HepG2 (cell line): Measurements from ENCODE around the gene HSPA5. TPM values are rescaled to one million over a fixed set of nuclear protein-coding genes. Genes with fewer than 3 reads are reported as not detected.

ENCODE experiments used
- ARID2 ChIP-seq: sonication (generic); formaldehyde crosslinking; IDR thresholded peaks from 2 replicates; pipeline ENCODE4 v1.8.1; 2022; ENCODE audit warnings: mild to moderate bottlenecking, missing genetic modification reagents, borderline replicate concordance
- ARNT2 ChIP-seq: sonication (generic); formaldehyde crosslinking; IDR thresholded peaks from 2 replicates; pipeline ENCODE4 v1.8.0; 2022; ENCODE audit warnings: mild to moderate bottlenecking, low read depth, missing genetic modification reagents, moderate library complexity
- HBP1 ChIP-seq: IDR thresholded peaks from 2 replicates; pipeline ENCODE4 v1.6.1; 2016; ENCODE audit warnings: low read depth, control low read depth
- KDM5A ChIP-seq: fragments of 200-600 bp; sonication (generic); IDR thresholded peaks from 2 replicates; pipeline ENCODE4 v1.7.0; 2018; ENCODE audit warnings: antibody characterized with exemption, mild to moderate bottlenecking, low read length, borderline replicate concordance
- MTF2 ChIP-seq: sonication (generic); formaldehyde crosslinking; IDR thresholded peaks from 2 replicates; pipeline ENCODE4 v1.5.0; 2020; ENCODE audit warnings: missing genetic modification reagents, borderline replicate concordance
- NCOA2 ChIP-seq: sonication (generic); formaldehyde crosslinking; IDR thresholded peaks from 2 replicates; pipeline ENCODE4 v1.8.0; 2022; ENCODE audit warnings: inconsistent platforms
- THAP9 ChIP-seq: sonication (generic); formaldehyde crosslinking; IDR thresholded peaks from 2 replicates; pipeline ENCODE4; 2020; ENCODE audit warnings: missing genetic modification reagents, mild to moderate bottlenecking, borderline replicate concordance
- ZFP36L2 ChIP-seq: sonication (generic); formaldehyde crosslinking; IDR thresholded peaks from 2 replicates; pipeline ENCODE4 v1.4.0; 2020; ENCODE audit warnings: missing genetic modification reagents
- ZNF180 ChIP-seq: sonication (generic); formaldehyde crosslinking; IDR thresholded peaks from 2 replicates; pipeline ENCODE4 v1.4.0; 2020; ENCODE audit warnings: low read depth, missing genetic modification reagents, borderline replicate concordance
- ZNF280B ChIP-seq: sonication (generic); formaldehyde crosslinking; IDR thresholded peaks from 2 replicates; pipeline ENCODE4 v1.5.0; 2020; ENCODE audit warnings: missing genetic modification reagents, mild to moderate bottlenecking, borderline replicate concordance
- ZNF609 ChIP-seq: sonication (generic); formaldehyde crosslinking; IDR thresholded peaks from 2 replicates; pipeline ENCODE4 v1.4.0; 2020; ENCODE audit warnings: mild to moderate bottlenecking, missing genetic modification reagents, borderline replicate concordance
- polyA plus RNA-seq, 8 experiments: library from polyadenylated mRNA; depleted of rRNA in 3 of 8; stranded (reverse) in 7 of 8; unstranded in 1 of 8; fragments of >200 nt; fragmentation: Illumina TruSeq in 4 of 8; extraction: Trizol in 4 of 8; gene quantifications; 2 replicates each; pipeline versions ENCODE4 v1.2.1 to v1.2.3, GENCODE V29; 2011 to 2016; ENCODE audit warnings: low read depth in 4 of 8, missing spikeins in 1 of 8, mixed read lengths in 1 of 8; ENCODE audit not compliant: insufficient read depth in 1 of 8
- total RNA-seq, 5 experiments: library from RNA; depleted of rRNA; stranded (reverse); fragments of >200 nt; fragmentation: Illumina TruSeq; extraction: Trizol; gene quantifications; 2 replicates each; pipeline ENCODE4 v1.2.3, GENCODE V29; 2016; ENCODE audit warnings: low read depth in 1 of 5
- TF ChIP-seq, protein P1 (sequence below): sonication (generic); formaldehyde crosslinking; IDR thresholded peaks from 2 replicates; pipeline ENCODE4 v1.5.0; 2020; ENCODE audit warnings: missing genetic modification reagents, mild to moderate bottlenecking, borderline replicate concordance

The HSPA5 gene
- total and polyA plus RNA-seq, 2 of the 13 experiments (the other 11 are each of a cell fraction or from before 2014, with no cell fraction given) = 201 to 206 TPM

DNA sequence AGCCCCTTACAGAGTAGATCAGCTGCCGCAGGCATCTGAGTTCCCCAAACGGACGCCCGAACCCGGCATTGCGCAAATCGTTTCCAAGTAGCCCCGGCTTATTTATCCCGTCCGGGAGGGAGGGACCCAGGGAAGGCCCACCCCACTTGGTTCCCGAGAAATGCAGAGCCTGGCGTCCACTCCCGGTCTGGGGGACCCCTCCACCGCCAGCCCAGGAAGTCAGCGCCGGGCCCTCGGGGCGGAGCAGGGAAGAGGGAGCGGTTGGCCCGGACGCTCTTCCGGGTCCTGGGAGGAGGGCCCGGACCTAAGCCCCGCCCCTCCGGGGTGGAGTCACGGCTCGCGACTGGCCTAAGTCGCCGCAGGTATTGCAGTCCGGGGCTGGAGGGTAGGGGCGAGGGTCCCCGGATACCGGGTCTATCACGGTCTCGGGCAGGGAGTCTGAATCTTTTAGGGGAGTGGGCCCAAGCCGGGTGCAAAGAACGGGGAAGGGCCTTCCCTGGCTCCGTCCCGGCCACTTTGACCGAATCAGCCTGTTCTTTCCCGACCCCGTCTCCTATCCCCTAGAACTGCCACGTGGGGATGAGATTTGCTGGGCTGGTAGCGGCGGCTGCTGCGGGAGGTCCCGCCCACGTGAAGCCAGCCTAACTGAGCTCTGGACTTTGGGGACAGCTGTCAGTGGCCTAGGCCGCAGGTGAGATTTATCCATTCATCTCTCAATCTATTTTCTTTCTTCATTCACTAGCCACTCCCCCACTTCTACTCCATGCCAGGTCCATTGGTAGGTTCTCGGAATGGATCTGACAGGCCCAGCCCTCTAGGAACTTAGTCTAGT is 40.7 kb downstream of the HSPA5 start, which contains the start of gene RABEPK (continued):
- TF ChIP-seq ZNF180 (CRISPR knock-in tag) (0 out of 2 replicates have a peak, but pooled peaks have one; percentile 35), ZNF609 (CRISPR knock-in tag) (no peak), ARNT2 (CRISPR knock-in tag) (peak; percentile 55; the same call in 1 of the 2 replicates), ARID2 (CRISPR knock-in tag) (no peak), MTF2 (CRISPR knock-in tag) (no peak), ZNF280B (CRISPR knock-in tag) (peak; percentile 70; the same call in 1 of the 2 replicates), THAP9 (peak; percentile 70; the same call in 1 of the 2 replicates), KDM5A (peak; percentile 59), NCOA2 (CRISPR knock-in tag) (no peak), ZFP36L2 (CRISPR knock-in tag) (no peak; the same call in 1 of the 2 replicates), HBP1 (CRISPR knock-in tag) (no peak)
- TF ChIP-seq, protein P1, sequence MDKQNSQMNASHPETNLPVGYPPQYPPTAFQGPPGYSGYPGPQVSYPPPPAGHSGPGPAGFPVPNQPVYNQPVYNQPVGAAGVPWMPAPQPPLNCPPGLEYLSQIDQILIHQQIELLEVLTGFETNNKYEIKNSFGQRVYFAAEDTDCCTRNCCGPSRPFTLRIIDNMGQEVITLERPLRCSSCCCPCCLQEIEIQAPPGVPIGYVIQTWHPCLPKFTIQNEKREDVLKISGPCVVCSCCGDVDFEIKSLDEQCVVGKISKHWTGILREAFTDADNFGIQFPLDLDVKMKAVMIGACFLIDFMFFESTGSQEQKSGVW = no peak
